Mesendoderm (in vitro differentiated cells): ENCODE measurements around the gene SHISA9.

Experiments used
- DNase-seq: peaks from one replicate; pipeline ENCODE4 v3.0.0; 2013
- H2AK5ac ChIP-seq: 2 replicates; pipeline ENCODE4 v1.6.1; 2013; ENCODE audit warnings: low read length, inconsistent platforms
- H2BK120ac ChIP-seq: 2 replicates; pipeline ENCODE4 v1.6.1; 2013; ENCODE audit warnings: low read depth, mild to moderate bottlenecking, low read length, moderate library complexity, mixed read lengths
- H2BK15ac ChIP-seq: replicated peaks from 2 replicates; pipeline ENCODE4 v1.6.1; 2013; ENCODE audit warnings: low read depth, mild to moderate bottlenecking, moderate library complexity
- H2BK5ac ChIP-seq: 2 replicates; pipeline ENCODE4 v1.6.1; 2013; ENCODE audit warnings: low read length, inconsistent platforms
- H3K18ac ChIP-seq: 2 replicates; pipeline ENCODE4 v1.6.1; 2013; ENCODE audit warnings: mild to moderate bottlenecking, low read length, mixed read lengths
- H3K23ac ChIP-seq: one replicate; pipeline ENCODE4 v1.6.1; 2013; ENCODE audit warnings: low read length
- H3K27ac ChIP-seq: 2 replicates; pipeline ENCODE4 v1.5.1; 2013; ENCODE audit warnings: low read depth, mild to moderate bottlenecking, inconsistent platforms, low read length, moderate library complexity
- H3K27me3 ChIP-seq: 2 replicates; pipeline ENCODE4 v1.6.1; 2013; ENCODE audit warnings: low read length, control low read depth, mild to moderate bottlenecking, inconsistent platforms; ENCODE audit not compliant: insufficient read depth, poor library complexity
- H3K36me3 ChIP-seq: 2 replicates; pipeline ENCODE4 v1.6.1; 2013; ENCODE audit warnings: low read length, inconsistent platforms; ENCODE audit not compliant: control insufficient read depth, insufficient read depth
- H3K4ac ChIP-seq: one replicate; pipeline ENCODE4 v1.6.1; 2013; ENCODE audit warnings: low read depth, mild to moderate bottlenecking, low read length, moderate library complexity
- H3K4me1 ChIP-seq: 2 replicates; pipeline ENCODE4 v1.6.1; 2013; ENCODE audit warnings: low read depth, low read length, inconsistent platforms; ENCODE audit not compliant: control insufficient read depth
- H3K4me2 ChIP-seq: 2 replicates; pipeline ENCODE4 v1.6.1; 2013; ENCODE audit warnings: low read length
- H3K4me3 ChIP-seq: 2 replicates; pipeline ENCODE4 v1.5.1; 2013; ENCODE audit warnings: mild to moderate bottlenecking, low read length
- H3K56ac ChIP-seq: one replicate; pipeline ENCODE4 v1.6.1; 2013; ENCODE audit warnings: low read length
- H3K79me1 ChIP-seq: 2 replicates; pipeline ENCODE4 v1.6.1; 2013; ENCODE audit warnings: low read length, inconsistent platforms
- H3K79me2 ChIP-seq: 2 replicates; pipeline ENCODE4 v1.6.1; 2013; ENCODE audit warnings: mild to moderate bottlenecking, low read length; ENCODE audit not compliant: control insufficient read depth, insufficient read depth
- H3K9ac ChIP-seq: 2 replicates; pipeline ENCODE4 v1.6.1; 2013; ENCODE audit warnings: low read length, inconsistent platforms
- H4K5ac ChIP-seq: one replicate; pipeline ENCODE4 v1.6.1; 2013; ENCODE audit warnings: low read length
- H4K8ac ChIP-seq: one replicate; pipeline ENCODE4 v1.6.1; 2013; ENCODE audit warnings: low read depth, mild to moderate bottlenecking, control low read depth, low read length, moderate library complexity
- WGBS: extraction: QIAGEN DNeasy Blood & Tissue Kit; methylation state at CpG from one replicate; pipeline ENCODE4 v1.1.7; 2013; ENCODE audit warnings: low lambda C conversion rate, missing lambda C conversion rate; ENCODE audit not compliant: insufficient coverage; ENCODE audit errors: extremely low coverage; 5-methylcytosine and 5-hydroxymethylcytosine counted together

SHISA9 gene

GRCh38 chr16:13012601-13013000 is 111.2 kb downstream of the SHISA9 start:
- Histone ChIP-seq H3K4me2 (no peak overlapping the region), H3K4me3 (no peak overlapping the region), H2BK120ac (no peak overlapping the region), H3K79me1 (peaks cover 6% of the 10 kb centered on the region), H3K4ac (no peak overlapping the region), H3K9ac (no peak overlapping the region), H4K8ac (no peak overlapping the region), H3K27ac (no peak overlapping the region), H2BK15ac (no peak overlapping the region), H3K79me2 (peaks cover 4% of the 10 kb centered on the region), H4K5ac (no peak overlapping the region), H3K27me3 (no peaks in the 10 kb centered on the region), H3K56ac (peak overlapping the region; percentile 4), H2BK5ac (no peak overlapping the region), H3K4me1 (peaks cover 20% of the 10 kb centered on the region), H3K36me3 (no peaks in the 10 kb centered on the region), H2AK5ac (no peak overlapping the region), H3K23ac (no peak overlapping the region), H3K18ac (no peak overlapping the region)
- WGBS, result no CpG with 5 or more reads among the region's 4 CpGs
- DNase-seq, result peak; percentile 56

DNA sequence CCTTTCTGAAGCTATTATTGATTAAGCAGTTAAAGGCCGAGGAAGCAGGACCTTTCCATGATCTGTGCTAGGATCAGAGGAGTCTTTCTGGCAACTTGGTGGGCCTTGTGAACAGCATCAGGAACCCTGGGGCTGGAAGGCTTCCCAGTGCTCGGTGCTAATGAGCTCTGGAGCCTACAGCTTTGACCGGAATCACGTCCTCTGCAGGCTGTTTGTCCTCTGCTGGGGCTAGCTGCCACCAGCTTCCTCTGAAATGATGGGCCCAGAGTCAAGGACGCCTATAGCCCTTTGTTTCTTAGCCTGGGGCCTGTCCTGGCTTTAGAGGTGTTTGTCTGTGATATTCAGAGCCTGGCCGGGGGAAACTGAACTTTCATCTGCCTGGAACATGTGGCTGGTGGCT is 111.6 kb downstream of the SHISA9 start:
- WGBS, result no CpG with 5 or more reads among the region's 6 CpGs
- Histone ChIP-seq H3K4me1 (peaks cover 18% of the 10 kb centered on the region), H3K9ac (no peak overlapping the region), H3K4me3 (no peak overlapping the region), H3K4ac (no peak overlapping the region), H3K36me3 (no peaks in the 10 kb centered on the region), H3K27me3 (no peaks in the 10 kb centered on the region), H2BK120ac (no peak overlapping the region), H3K56ac (peak overlapping the region; percentile 26), H2BK15ac (no peak overlapping the region), H2BK5ac (no peak overlapping the region), H3K27ac (no peak overlapping the region), H4K5ac (no peak overlapping the region), H3K23ac (no peak overlapping the region), H3K18ac (no peak overlapping the region), H4K8ac (no peak overlapping the region), H3K79me2 (peaks cover 4% of the 10 kb centered on the region), H3K79me1 (peaks cover 5% of the 10 kb centered on the region), H3K4me2 (no peak overlapping the region), H2AK5ac (no peak overlapping the region)
- peak; percentile 40 for DNase-seq

- Histone ChIP-seq H3K27ac (peak overlapping the region; percentile 78), H3K36me3 (no peaks in the 10 kb centered on the region)
- DNase-seq, result peak; percentile 91
These were observed 113.1 kb downstream of the SHISA9 start for GRCh38 chr16:13014476-13014875.

GRCh38 chr16:13018026-13018425 is 116.6 kb downstream of the SHISA9 start:
- no peaks in the 10 kb centered on the region for H3K36me3 ChIP-seq
- H3K56ac ChIP-seq, result no peak overlapping the region
- H2BK120ac ChIP-seq, result no peak overlapping the region
- H4K5ac ChIP-seq, result no peak overlapping the region
- no peak overlapping the region for H3K27ac ChIP-seq
- H2BK15ac ChIP-seq, result no peak overlapping the region
- peak; percentile 17 for DNase-seq
- H3K79me1 ChIP-seq, result peaks cover 6% of the 10 kb centered on the region
- H3K9ac ChIP-seq, result no peak overlapping the region
- H3K23ac ChIP-seq, result no peak overlapping the region
- H3K4me3 ChIP-seq, result no peak overlapping the region
- no peak overlapping the region for H3K18ac ChIP-seq
- no peak overlapping the region for H3K4ac ChIP-seq
- no peaks in the 10 kb centered on the region for H3K27me3 ChIP-seq
- WGBS, result no CpG with 5 or more reads among the region's 5 CpGs
- H3K4me1 ChIP-seq, result peaks cover 14% of the 10 kb centered on the region
- H4K8ac ChIP-seq, result no peak overlapping the region
- H3K4me2 ChIP-seq, result no peak overlapping the region
- no peak overlapping the region for H2AK5ac ChIP-seq
- H3K79me2 ChIP-seq, result peaks cover 6% of the 10 kb centered on the region
- no peak overlapping the region for H2BK5ac ChIP-seq

More at GRCh38 chr16:13014476-13014875, 113.1 kb downstream of the SHISA9 start:
- H3K4me3 ChIP-seq, result no peak overlapping the region
- no peak overlapping the region for H4K8ac ChIP-seq
- no peaks in the 10 kb centered on the region for H3K27me3 ChIP-seq
- H2AK5ac ChIP-seq, result peak overlapping the region; percentile 47
- no peak overlapping the region for H3K18ac ChIP-seq
- peak overlapping the region; percentile 9 for H2BK5ac ChIP-seq
- no peak overlapping the region for H3K23ac ChIP-seq
- peaks cover 8% of the 10 kb centered on the region for H3K79me1 ChIP-seq
- H2BK15ac ChIP-seq, result no peak overlapping the region
- peaks cover 6% of the 10 kb centered on the region for H3K79me2 ChIP-seq
- peaks cover 18% of the 10 kb centered on the region for H3K4me1 ChIP-seq
- no peak overlapping the region for H3K4me2 ChIP-seq
- H3K56ac ChIP-seq, result peak overlapping the region; percentile 12
- no peak overlapping the region for H3K4ac ChIP-seq
- H4K5ac ChIP-seq, result no peak overlapping the region
- peak overlapping the region; percentile 14 for H3K9ac ChIP-seq
- no peak overlapping the region for H2BK120ac ChIP-seq
- WGBS, result no CpG with 5 or more reads among the region's 2 CpGs

DNA sequence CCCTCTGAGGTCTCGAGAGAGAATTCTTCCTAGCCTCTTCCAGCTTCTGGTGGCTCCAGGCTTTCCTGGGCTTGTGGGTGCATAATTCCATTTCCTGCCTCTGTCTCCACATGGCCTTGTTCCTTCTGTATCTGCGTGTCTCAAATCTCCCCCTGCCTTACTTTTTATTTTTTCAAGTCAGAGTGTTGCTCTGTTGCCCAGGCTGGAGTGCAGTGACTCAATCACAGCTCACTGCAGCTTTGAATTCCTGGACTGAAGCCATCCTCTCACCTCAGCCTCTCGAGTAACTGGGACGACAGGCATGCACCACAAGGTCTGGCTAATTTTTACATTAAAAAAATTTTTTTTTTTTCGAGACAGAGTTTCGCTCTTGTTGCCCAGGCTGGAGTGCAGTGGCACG is 120.6 kb downstream of the SHISA9 start:
- Histone ChIP-seq H3K23ac (no peak overlapping the region), H3K9ac (no peak overlapping the region), H2BK15ac (no peak overlapping the region), H2BK5ac (no peak overlapping the region), H3K27me3 (no peaks in the 10 kb centered on the region), H2AK5ac (no peak overlapping the region), H4K5ac (no peak overlapping the region), H3K79me1 (peaks cover 10% of the 10 kb centered on the region), H3K4me3 (no peak overlapping the region), H3K4me2 (no peak overlapping the region), H3K79me2 (peaks cover 2% of the 10 kb centered on the region), H3K4me1 (peaks cover 2% of the 10 kb centered on the region), H3K27ac (no peak overlapping the region), H3K56ac (no peak overlapping the region), H2BK120ac (no peak overlapping the region), H3K4ac (no peak overlapping the region), H4K8ac (no peak overlapping the region), H3K36me3 (no peaks in the 10 kb centered on the region), H3K18ac (no peak overlapping the region)
- WGBS, result no CpG with 5 or more reads among the region's 7 CpGs
- DNase-seq, result no peak

- H3K4ac ChIP-seq, result no peak overlapping the region
- no peak overlapping the region for H3K56ac ChIP-seq
- H2AK5ac ChIP-seq, result no peak overlapping the region
- H3K4me1 ChIP-seq, result no peaks in the 10 kb centered on the region
- H2BK120ac ChIP-seq, result no peak overlapping the region
- no CpG with 5 or more reads among the region's 5 CpGs for WGBS
- H3K4me2 ChIP-seq, result no peak overlapping the region
- no peak overlapping the region for H3K18ac ChIP-seq
- H3K79me1 ChIP-seq, result peaks cover 2% of the 10 kb centered on the region
- H3K79me2 ChIP-seq, result no peaks in the 10 kb centered on the region
- H3K4me3 ChIP-seq, result no peak overlapping the region
- no peak for DNase-seq
- H2BK15ac ChIP-seq, result no peak overlapping the region
- no peak overlapping the region for H3K23ac ChIP-seq
- H3K27ac ChIP-seq, result no peak overlapping the region
- no peaks in the 10 kb centered on the region for H3K36me3 ChIP-seq
- no peak overlapping the region for H2BK5ac ChIP-seq
- H3K27me3 ChIP-seq, result no peaks in the 10 kb centered on the region
- no peak overlapping the region for H4K8ac ChIP-seq
- no peak overlapping the region for H3K9ac ChIP-seq
- H4K5ac ChIP-seq, result no peak overlapping the region
These were observed 128.4 kb downstream of the SHISA9 start for GRCh38 chr16:13029786-13030185.
